HL-60 (cell line): ENCODE results near the gene APBA2.

Experiments used
- CTCF ChIP-seq: IDR thresholded peaks from one replicate; pipeline ENCODE4 v1.5.1; 2011; ENCODE audit warnings: low read length, control low read depth, inconsistent platforms; ENCODE audit not compliant: insufficient read depth
- GABPA ChIP-seq: IDR thresholded peaks from 2 replicates; pipeline ENCODE4 v1.6.1; 2012; ENCODE audit warnings: low read depth
- TF ChIP-seq, protein P1 (sequence below): IDR thresholded peaks from 2 replicates; pipeline ENCODE4 v1.6.1; 2012; ENCODE audit warnings: low read depth; ENCODE audit not compliant: insufficient replicate concordance

DNA sequence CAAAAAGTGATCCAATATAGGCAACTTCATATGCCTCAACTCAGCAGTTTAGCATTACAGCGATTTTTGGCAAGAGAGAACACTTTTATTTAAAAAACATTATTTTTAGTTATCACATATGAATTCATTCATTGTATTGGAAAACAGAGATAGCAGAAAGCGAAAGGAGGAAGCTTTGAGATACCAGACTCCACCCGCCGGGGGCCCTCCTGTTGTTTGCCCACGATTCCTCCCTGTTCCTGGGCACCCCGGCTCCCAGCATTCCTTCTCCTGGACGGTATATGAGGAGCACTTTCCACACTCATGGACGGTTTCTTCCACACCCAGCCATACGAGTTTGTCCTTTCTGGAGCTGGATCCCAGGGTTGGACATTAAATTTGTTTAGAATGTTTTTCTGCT, 18.2 kb downstream of the APBA2 start:
- TF ChIP-seq CTCF (no peak), GABPA (no peak)
- TF ChIP-seq, protein P1, sequence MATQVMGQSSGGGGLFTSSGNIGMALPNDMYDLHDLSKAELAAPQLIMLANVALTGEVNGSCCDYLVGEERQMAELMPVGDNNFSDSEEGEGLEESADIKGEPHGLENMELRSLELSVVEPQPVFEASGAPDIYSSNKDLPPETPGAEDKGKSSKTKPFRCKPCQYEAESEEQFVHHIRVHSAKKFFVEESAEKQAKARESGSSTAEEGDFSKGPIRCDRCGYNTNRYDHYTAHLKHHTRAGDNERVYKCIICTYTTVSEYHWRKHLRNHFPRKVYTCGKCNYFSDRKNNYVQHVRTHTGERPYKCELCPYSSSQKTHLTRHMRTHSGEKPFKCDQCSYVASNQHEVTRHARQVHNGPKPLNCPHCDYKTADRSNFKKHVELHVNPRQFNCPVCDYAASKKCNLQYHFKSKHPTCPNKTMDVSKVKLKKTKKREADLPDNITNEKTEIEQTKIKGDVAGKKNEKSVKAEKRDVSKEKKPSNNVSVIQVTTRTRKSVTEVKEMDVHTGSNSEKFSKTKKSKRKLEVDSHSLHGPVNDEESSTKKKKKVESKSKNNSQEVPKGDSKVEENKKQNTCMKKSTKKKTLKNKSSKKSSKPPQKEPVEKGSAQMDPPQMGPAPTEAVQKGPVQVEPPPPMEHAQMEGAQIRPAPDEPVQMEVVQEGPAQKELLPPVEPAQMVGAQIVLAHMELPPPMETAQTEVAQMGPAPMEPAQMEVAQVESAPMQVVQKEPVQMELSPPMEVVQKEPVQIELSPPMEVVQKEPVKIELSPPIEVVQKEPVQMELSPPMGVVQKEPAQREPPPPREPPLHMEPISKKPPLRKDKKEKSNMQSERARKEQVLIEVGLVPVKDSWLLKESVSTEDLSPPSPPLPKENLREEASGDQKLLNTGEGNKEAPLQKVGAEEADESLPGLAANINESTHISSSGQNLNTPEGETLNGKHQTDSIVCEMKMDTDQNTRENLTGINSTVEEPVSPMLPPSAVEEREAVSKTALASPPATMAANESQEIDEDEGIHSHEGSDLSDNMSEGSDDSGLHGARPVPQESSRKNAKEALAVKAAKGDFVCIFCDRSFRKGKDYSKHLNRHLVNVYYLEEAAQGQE = no peak
